Measurements from ENCODE around the gene RRP15. TPM values are rescaled to one million over a fixed set of nuclear protein-coding genes. Genes with fewer than 3 reads are reported as not detected.
"Not testable (repeated sequence)": the region's sequence is repeated elsewhere in the genome, so short reads cannot be mapped to it uniquely, and the experiment has no call there.

Gene RRP15
- total and polyA plus RNA-seq, 3 experiments from 2014 or later, result 18.2 to 49.4 (median 46.1) TPM

- H3K4me3 ChIP-seq (ENCODE audit: low read length), result no peak overlapping the region
- H3K36me3 ChIP-seq (ENCODE audit: insufficient read depth, low read length), result peaks cover 5% of the 10 kb centered on the region
- Mint-ChIP-seq H3K36me3 (peaks cover 0 to 42% (median 24%) of the 10 kb centered on the region in 3 donors), H3K27me3 (no peaks in the 10 kb centered on the region), H3K4me1 (peaks cover 0 to 12% (median 0%) of the 10 kb centered on the region in 3 donors), H3K27ac (no peak overlapping the region), H3K9me3 (no peaks in the 10 kb centered on the region), H3K4me3 (no peak overlapping the region)
- no peaks in the 10 kb centered on the region for H3K9me3 ChIP-seq (ENCODE audit: low read length)
- ChIA-PET CTCF (no interaction called here), POLR2A (no interaction called here)
- H3K4me1 ChIP-seq (ENCODE audit: insufficient read depth, low read length), result no peaks in the 10 kb centered on the region
- H3K27me3 ChIP-seq (ENCODE audit: insufficient read depth, low read length, poor library complexity, severe bottlenecking), result no peaks in the 10 kb centered on the region
- H3K27ac ChIP-seq (ENCODE audit: low read depth, low read length), result no peak overlapping the region
- no peak for DNase-seq
These were observed 27.4 kb downstream of the RRP15 start for GRCh38 chr1:218312509-218312908.

GRCh38 chr1:218314316-218314715 is 29.2 kb downstream of the RRP15 start:
- no peaks in the 10 kb centered on the region for H3K9me3 ChIP-seq (ENCODE audit: low read length)
- H3K4me3 Mint-ChIP-seq, result no peak overlapping the region
- H3K9me3 Mint-ChIP-seq, result no peaks in the 10 kb centered on the region
- no peak overlapping the region for H3K4me3 ChIP-seq (ENCODE audit: low read length)
- ChIA-PET POLR2A (no interaction called here), CTCF (no interaction called here)
- DNase-seq, result no peak
- no peaks in the 10 kb centered on the region for H3K27me3 Mint-ChIP-seq
- peaks cover 0 to 12% (median 0%) of the 10 kb centered on the region in 3 donors for H3K4me1 Mint-ChIP-seq
- H3K4me1 ChIP-seq (ENCODE audit: insufficient read depth, low read length), result no peaks in the 10 kb centered on the region
- H3K36me3 ChIP-seq (ENCODE audit: insufficient read depth, low read length), result peaks cover 5% of the 10 kb centered on the region
- H3K27me3 ChIP-seq (ENCODE audit: insufficient read depth, low read length, poor library complexity, severe bottlenecking), result no peaks in the 10 kb centered on the region
- H3K36me3 Mint-ChIP-seq, result peaks cover 0 to 39% (median 23%) of the 10 kb centered on the region in 3 donors
- no peak overlapping the region for H3K27ac Mint-ChIP-seq
- no peak overlapping the region for H3K27ac ChIP-seq (ENCODE audit: low read depth, low read length)

DNA sequence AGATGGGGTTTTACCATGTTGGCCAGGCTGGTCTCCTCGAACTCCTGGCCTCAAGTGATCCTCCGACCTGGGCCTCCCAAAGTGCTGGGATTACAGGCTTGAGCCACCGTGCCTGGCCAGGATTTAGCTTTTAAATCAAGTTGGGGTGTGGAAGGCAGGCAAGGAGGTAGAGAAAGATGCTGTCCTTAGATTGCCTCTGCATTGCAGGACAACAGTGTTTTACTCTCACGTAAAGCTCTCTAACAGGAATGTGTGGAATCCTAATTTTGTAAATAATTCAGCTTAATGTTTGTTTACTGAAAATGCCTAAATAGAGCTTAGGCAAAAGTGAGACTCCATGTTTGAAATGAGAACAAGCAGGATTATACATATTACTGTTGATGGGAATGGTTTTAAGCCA is 30.5 kb downstream of the RRP15 start:
- H3K9me3 Mint-ChIP-seq, result no peaks in the 10 kb centered on the region
- H3K4me3 Mint-ChIP-seq, result no peak overlapping the region
- Histone ChIP-seq H3K36me3 (ENCODE audit: insufficient read depth, low read length) (peaks cover 5% of the 10 kb centered on the region), H3K4me1 (ENCODE audit: insufficient read depth, low read length) (no peaks in the 10 kb centered on the region), H3K27me3 (ENCODE audit: insufficient read depth, low read length, poor library complexity, severe bottlenecking) (no peaks in the 10 kb centered on the region), H3K4me3 (ENCODE audit: low read length) (no peak overlapping the region), H3K27ac (ENCODE audit: low read depth, low read length) (no peak overlapping the region), H3K9me3 (ENCODE audit: low read length) (no peaks in the 10 kb centered on the region)
- DNase-seq, result no peak
- no peaks in the 10 kb centered on the region for H3K27me3 Mint-ChIP-seq
- no peak overlapping the region for H3K27ac Mint-ChIP-seq
- CTCF ChIA-PET, result interaction anchor here (0.7 kb wide), 1 partner anchor 13 kb away, joined by 3 read pairs; no protein-coding TSS in a partner anchor
- peaks cover 0 to 45% (median 23%) of the 10 kb centered on the region in 3 donors for H3K36me3 Mint-ChIP-seq
- H3K4me1 Mint-ChIP-seq, result peaks cover 0 to 12% (median 0%) of the 10 kb centered on the region in 3 donors
- POLR2A ChIA-PET, result no interaction called here

GRCh38 chr1:218317061-218317460 is 32.0 kb downstream of the RRP15 start:
- Histone ChIP-seq H3K4me3 (ENCODE audit: low read length) (no peak overlapping the region), H3K4me1 (ENCODE audit: insufficient read depth, low read length) (no peaks in the 10 kb centered on the region), H3K36me3 (ENCODE audit: insufficient read depth, low read length) (no peaks in the 10 kb centered on the region), H3K27ac (ENCODE audit: low read depth, low read length) (no peak overlapping the region), H3K27me3 (ENCODE audit: insufficient read depth, low read length, poor library complexity, severe bottlenecking) (no peaks in the 10 kb centered on the region), H3K9me3 (ENCODE audit: low read length) (no peaks in the 10 kb centered on the region)
- ChIA-PET CTCF (no interaction called here), POLR2A (no interaction called here)
- Mint-ChIP-seq H3K27me3 (no peaks in the 10 kb centered on the region), H3K27ac (no peak overlapping the region), H3K36me3 (peaks cover 0 to 45% (median 16%) of the 10 kb centered on the region in 3 donors), H3K4me3 (no peak overlapping the region), H3K9me3 (no peaks in the 10 kb centered on the region), H3K4me1 (peaks cover 0 to 12% (median 0%) of the 10 kb centered on the region in 3 donors)
- DNase-seq, result no peak

- DNase-seq; POLR2A ChIA-PET; H3K4me1 ChIP-seq (ENCODE audit: insufficient read depth, low read length); H3K4me3 ChIP-seq (ENCODE audit: low read length); CTCF ChIA-PET; H3K4me1 Mint-ChIP-seq; H3K36me3 ChIP-seq (ENCODE audit: insufficient read depth, low read length); H3K4me3 Mint-ChIP-seq; H3K27ac ChIP-seq (ENCODE audit: low read depth, low read length); H3K27ac Mint-ChIP-seq; H3K9me3 ChIP-seq (ENCODE audit: low read length); H3K9me3 Mint-ChIP-seq; H3K27me3 Mint-ChIP-seq; H3K27me3 ChIP-seq (ENCODE audit: insufficient read depth, low read length, poor library complexity, severe bottlenecking): not testable (repeated sequence)
- H3K36me3 Mint-ChIP-seq, result peaks cover 0 to 56% (median 13%) of the 10 kb centered on the region in 3 donors
These were observed 35.1 kb downstream of the RRP15 start for GRCh38 chr1:218320182-218320581.

GRCh38 chr1:218322762-218323161 is 37.7 kb downstream of the RRP15 start:
- Mint-ChIP-seq H3K27ac (peak overlapping the region in 2 of 8 donors; percentile 9 to 61), H3K9me3 (no peaks in the 10 kb centered on the region), H3K36me3 (peaks cover 0 to 57% (median 14%) of the 10 kb centered on the region in 3 donors), H3K4me3 (no peak overlapping the region), H3K4me1 (no peaks in the 10 kb centered on the region), H3K27me3 (no peaks in the 10 kb centered on the region)
- no peaks in the 10 kb centered on the region for H3K9me3 ChIP-seq (ENCODE audit: low read length)
- no peak for DNase-seq
- H3K27ac ChIP-seq (ENCODE audit: low read depth, low read length), result no peak overlapping the region
- H3K4me1 ChIP-seq (ENCODE audit: insufficient read depth, low read length), result no peaks in the 10 kb centered on the region
- CTCF ChIA-PET, result no interaction called here
- H3K27me3 ChIP-seq (ENCODE audit: insufficient read depth, low read length, poor library complexity, severe bottlenecking), result no peaks in the 10 kb centered on the region
- POLR2A ChIA-PET, result no interaction called here
- H3K36me3 ChIP-seq (ENCODE audit: insufficient read depth, low read length), result no peaks in the 10 kb centered on the region
- H3K4me3 ChIP-seq (ENCODE audit: low read length), result no peak overlapping the region

GRCh38 chr1:218323568-218324225 is 38.6 kb downstream of the RRP15 start:
- no peak for DNase-seq
- ChIA-PET CTCF (no interaction called here), POLR2A (no interaction called here)
- Histone ChIP-seq H3K9me3 (ENCODE audit: low read length) (no peaks in the 10 kb centered on the region), H3K27ac (ENCODE audit: low read depth, low read length) (no peak overlapping the region), H3K27me3 (ENCODE audit: insufficient read depth, low read length, poor library complexity, severe bottlenecking) (no peaks in the 10 kb centered on the region), H3K36me3 (ENCODE audit: insufficient read depth, low read length) (no peaks in the 10 kb centered on the region), H3K4me1 (ENCODE audit: insufficient read depth, low read length) (no peaks in the 10 kb centered on the region), H3K4me3 (ENCODE audit: low read length) (no peak overlapping the region)
- Mint-ChIP-seq H3K4me1 (peaks cover 0 to 2% (median 0%) of the 10 kb centered on the region in 3 donors), H3K27me3 (no peaks in the 10 kb centered on the region), H3K27ac (no peak overlapping the region), H3K4me3 (no peak overlapping the region), H3K36me3 (peaks cover 0 to 55% (median 15%) of the 10 kb centered on the region in 3 donors), H3K9me3 (no peaks in the 10 kb centered on the region)

DNA sequence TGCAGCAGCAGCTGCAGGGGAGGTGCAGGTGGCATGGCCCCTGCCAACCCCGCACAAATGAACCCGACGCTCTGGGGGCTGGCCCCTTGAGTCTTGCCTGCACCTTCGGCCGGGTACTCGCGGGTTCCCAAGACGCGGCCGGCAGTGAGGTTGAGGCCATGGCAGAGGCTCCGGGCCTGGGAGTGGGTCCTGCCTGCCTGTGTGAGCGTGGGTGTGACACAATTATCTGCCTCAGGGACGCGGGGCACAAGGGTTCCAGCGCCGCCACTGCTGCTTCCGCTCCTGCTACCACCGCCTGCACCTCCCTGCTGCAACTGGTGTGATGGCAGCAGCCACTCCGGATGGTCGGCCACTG is 39.1 kb downstream of the RRP15 start:
- Histone ChIP-seq H3K9me3 (ENCODE audit: low read length) (no peaks in the 10 kb centered on the region), H3K4me1 (ENCODE audit: insufficient read depth, low read length) (no peaks in the 10 kb centered on the region), H3K27ac (ENCODE audit: low read depth, low read length) (no peak overlapping the region), H3K27me3 (ENCODE audit: insufficient read depth, low read length, poor library complexity, severe bottlenecking) (no peaks in the 10 kb centered on the region), H3K4me3 (ENCODE audit: low read length) (no peak overlapping the region), H3K36me3 (ENCODE audit: insufficient read depth, low read length) (no peaks in the 10 kb centered on the region)
- POLR2A ChIA-PET, result no interaction called here
- no peaks in the 10 kb centered on the region for H3K27me3 Mint-ChIP-seq
- peaks cover 0 to 3% (median 0%) of the 10 kb centered on the region in 3 donors for H3K4me1 Mint-ChIP-seq
- no peaks in the 10 kb centered on the region for H3K9me3 Mint-ChIP-seq
- H3K27ac Mint-ChIP-seq, result peak overlapping the region in 1 of 8 donors; percentile 87
- CTCF ChIA-PET, result no interaction called here
- peaks cover 0 to 52% (median 16%) of the 10 kb centered on the region in 3 donors for H3K36me3 Mint-ChIP-seq
- DNase-seq, result no peak
- H3K4me3 Mint-ChIP-seq, result no peak overlapping the region

Measured in CD8-positive, alpha-beta memory T cell (primary cell).